Rectal smooth muscle tissue (tissue), 1 donor: ENCODE measurements around the gene GIMAP8.
"Not testable (repeated sequence)": the region's sequence is repeated elsewhere in the genome, so short reads cannot be mapped to it uniquely, and the experiment has no call there.

ENCODE experiments used
- H3K27ac ChIP-seq: one replicate; pipeline ENCODE4 v1.7.0; 2013; ENCODE audit warnings: low read depth, low read length, inconsistent platforms
- H3K27me3 ChIP-seq: one replicate; pipeline ENCODE4 v1.7.0; 2013; ENCODE audit warnings: low read length; ENCODE audit not compliant: control insufficient read depth, insufficient read depth
- H3K36me3 ChIP-seq: one replicate; pipeline ENCODE4 v1.7.0; 2013; ENCODE audit warnings: low read length; ENCODE audit not compliant: control insufficient read depth, insufficient read depth
- H3K4me1 ChIP-seq: one replicate; pipeline ENCODE4 v1.7.0; 2013; ENCODE audit warnings: low read length; ENCODE audit not compliant: control insufficient read depth, insufficient read depth
- H3K4me3 ChIP-seq: one replicate; pipeline ENCODE4 v1.7.0; 2013; ENCODE audit warnings: low read length
- H3K9ac ChIP-seq: one replicate; pipeline ENCODE4 v1.7.0; 2013; ENCODE audit warnings: low read length

The GIMAP8 gene

DNA sequence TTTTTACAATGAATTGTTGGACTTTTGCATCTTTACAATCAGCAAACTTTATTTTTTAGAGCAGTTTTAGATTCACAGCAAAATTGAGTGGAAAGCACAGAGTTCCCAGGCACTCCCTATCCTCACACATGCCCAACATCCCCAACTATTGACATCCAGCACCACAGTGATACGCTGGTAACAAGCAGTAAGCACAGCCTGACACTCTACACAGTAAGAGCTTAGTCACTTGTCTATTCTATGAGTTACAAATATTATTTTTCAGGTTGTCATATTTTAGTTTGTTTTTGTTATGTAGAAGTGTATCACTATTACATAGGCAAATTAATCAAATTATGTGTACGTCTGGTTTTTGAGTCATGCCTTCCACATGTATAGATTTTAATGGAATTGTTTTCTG, 37.2 kb downstream of the GIMAP8 start:
- Histone ChIP-seq H3K9ac (no peak overlapping the region), H3K27ac (no peak overlapping the region), H3K4me3 (no peak overlapping the region), H3K36me3 (no peaks in the 10 kb centered on the region), H3K4me1 (no peaks in the 10 kb centered on the region), H3K27me3 (no peaks in the 10 kb centered on the region)

DNA sequence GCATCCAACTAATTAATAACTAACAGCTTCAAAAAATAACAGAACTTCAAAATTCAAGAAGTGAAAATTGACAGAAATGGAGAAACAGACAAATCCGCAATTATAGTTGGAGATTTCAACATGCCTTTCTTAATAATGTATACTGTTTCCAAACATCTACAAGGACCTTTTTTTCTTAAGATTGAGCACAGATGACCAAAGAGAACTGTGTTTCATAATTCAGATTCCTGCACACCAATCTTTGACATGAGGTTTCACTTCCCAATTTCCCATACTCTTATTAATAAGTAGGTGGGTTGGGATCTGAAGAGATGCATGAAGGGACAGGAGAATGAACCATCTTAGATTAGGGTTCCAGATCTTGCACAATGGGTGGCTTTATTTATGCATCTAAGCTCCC, 39.4 kb downstream of the GIMAP8 start:
- Histone ChIP-seq H3K4me3 (no peak overlapping the region), H3K27me3 (no peaks in the 10 kb centered on the region), H3K9ac (no peak overlapping the region), H3K4me1 (no peaks in the 10 kb centered on the region), H3K36me3 (no peaks in the 10 kb centered on the region), H3K27ac (no peak overlapping the region)

DNA sequence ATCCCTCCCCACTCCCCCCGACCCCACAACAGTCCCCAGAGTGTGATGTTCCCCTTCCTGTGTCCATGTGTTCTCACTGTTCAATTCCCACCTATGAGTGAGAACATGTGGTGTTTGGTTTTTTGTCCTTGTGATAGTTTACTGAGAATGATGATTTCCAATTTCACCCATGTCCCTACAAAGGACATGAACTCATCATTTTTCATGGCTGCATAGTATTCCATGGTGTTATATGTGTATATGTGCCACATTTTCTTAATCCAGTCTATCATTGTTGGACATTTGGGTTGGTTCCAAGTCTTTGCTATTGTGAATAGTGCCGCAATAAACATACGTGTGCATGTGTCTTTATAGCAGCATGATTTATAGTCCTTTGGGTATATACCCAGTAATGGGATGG, 43.0 kb downstream of the GIMAP8 start:
- not testable (repeated sequence) for H3K9ac ChIP-seq, H3K27me3 ChIP-seq, H3K36me3 ChIP-seq, H3K4me1 ChIP-seq, H3K27ac ChIP-seq, H3K4me3 ChIP-seq

DNA sequence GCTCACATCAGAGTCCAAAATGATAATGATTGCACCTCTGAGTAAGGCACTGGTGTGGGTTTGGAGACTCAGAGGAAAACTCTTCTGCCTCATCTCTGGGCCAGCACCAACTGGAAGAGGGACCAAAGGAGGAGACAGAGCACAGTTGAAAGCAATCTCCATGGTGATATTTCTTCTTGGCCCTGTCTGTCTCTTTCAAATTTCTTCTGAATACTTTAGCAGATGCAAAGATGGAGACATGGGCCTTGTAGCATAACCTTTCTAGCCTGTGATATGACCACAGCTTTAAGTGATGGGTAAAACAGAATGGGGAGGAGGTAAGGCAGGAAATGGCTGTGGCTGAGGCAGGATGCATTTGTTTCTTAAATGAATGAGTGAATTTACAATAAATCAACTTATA, 52.1 kb downstream of the GIMAP8 start:
- H3K4me3 ChIP-seq = no peak overlapping the region
- H3K36me3 ChIP-seq = no peaks in the 10 kb centered on the region
- no peak overlapping the region for H3K9ac ChIP-seq
- H3K4me1 ChIP-seq = no peaks in the 10 kb centered on the region
- no peak overlapping the region for H3K27ac ChIP-seq
- H3K27me3 ChIP-seq = no peaks in the 10 kb centered on the region

DNA sequence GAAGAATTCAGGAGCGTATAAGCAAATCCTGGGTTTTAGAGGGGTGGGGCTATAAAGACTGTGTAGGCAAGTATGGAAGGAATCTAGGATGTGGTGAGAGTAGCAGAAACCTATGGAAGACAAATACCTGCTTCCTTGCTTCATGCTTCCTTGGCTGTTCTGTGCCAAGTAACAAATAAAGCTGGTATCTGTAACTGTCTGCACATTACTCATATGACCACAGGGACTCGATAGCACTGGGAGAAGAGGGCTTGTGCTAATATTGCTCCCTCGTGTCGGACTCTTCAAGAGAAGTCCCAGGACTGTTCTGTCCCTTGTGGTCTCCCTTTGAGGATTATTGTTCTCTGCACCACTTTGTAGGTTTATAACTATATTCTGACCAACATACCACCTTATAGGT, 52.7 kb downstream of the GIMAP8 start:
- Histone ChIP-seq H3K9ac (no peak overlapping the region), H3K27ac (no peak overlapping the region), H3K4me1 (no peaks in the 10 kb centered on the region), H3K4me3 (no peak overlapping the region), H3K27me3 (no peaks in the 10 kb centered on the region), H3K36me3 (no peaks in the 10 kb centered on the region)

DNA sequence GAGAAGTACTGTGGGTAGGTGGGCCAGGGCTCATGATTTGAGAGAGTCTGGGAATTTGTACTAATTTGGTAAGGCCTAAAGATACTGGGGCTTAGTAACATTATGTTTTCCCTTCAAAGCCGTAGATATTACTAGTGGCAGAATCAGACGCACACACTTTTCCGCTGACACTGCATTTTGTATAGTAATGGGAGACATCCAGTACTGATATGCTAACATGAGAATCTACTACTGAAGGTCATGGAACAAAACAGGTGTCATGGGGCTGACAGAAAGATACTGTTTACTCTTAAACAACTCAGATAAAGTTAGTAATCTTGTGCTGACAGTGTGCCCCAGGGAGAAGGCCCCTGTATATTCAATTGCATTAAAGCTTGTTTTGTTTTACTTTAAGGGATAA, 53.2 kb downstream of the GIMAP8 start:
- Histone ChIP-seq H3K4me1 (no peaks in the 10 kb centered on the region), H3K27me3 (no peaks in the 10 kb centered on the region), H3K4me3 (no peak overlapping the region), H3K27ac (no peak overlapping the region), H3K9ac (no peak overlapping the region), H3K36me3 (no peaks in the 10 kb centered on the region)

DNA sequence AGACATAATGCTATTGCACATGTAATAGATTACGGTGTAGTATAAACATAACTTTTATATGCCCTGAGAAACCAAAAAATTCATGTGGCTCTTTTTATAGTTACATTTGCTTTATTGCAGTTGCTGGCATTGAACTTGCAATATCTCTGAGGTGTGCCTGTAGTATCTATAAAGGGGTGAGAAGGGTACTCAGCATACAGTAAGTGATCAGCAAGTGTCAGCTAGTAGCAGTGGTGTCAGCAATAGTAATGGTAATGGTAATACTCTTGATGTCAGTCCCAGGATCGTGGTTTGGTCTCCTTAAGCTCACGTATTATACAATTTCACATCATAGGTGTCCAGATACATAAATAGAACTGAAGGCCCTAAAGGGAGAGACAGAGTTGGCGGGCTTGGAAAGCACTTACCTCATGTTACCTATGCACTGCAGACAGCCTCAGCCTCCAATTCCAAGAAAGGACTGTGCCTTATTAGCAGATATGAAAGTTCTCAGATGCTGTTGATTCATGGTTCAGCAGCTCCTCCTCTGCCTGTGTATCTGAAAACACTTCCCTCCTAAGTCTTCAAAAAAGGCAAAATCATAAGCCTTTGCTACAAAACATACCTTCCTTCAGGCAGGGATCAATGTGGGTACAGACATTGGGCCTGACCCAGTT, 57.6 kb downstream of the GIMAP8 start:
- Histone ChIP-seq H3K4me1 (no peaks in the 10 kb centered on the region), H3K27me3 (no peaks in the 10 kb centered on the region), H3K4me3 (no peak overlapping the region), H3K36me3 (no peaks in the 10 kb centered on the region), H3K27ac (no peak overlapping the region), H3K9ac (no peak overlapping the region)

DNA sequence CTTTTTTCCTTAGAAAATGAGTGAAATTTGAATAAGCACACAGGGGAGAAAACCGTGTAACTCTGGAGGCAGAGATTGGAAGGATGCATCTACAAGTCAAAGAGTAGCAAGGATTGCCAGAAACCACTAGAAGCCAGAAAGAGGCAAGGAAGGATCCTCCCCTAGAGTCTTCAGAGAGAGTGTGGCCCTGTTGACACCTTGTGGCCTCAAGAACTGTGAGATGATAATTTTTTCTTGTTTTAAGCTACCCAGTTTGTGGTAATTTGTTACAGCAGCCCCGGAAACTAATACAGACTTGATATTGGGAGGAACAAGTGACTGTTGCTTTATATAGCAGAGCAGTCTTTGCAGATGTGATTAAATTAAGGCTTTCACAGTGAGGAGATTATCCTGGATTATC, 60.6 kb downstream of the GIMAP8 start:
- Histone ChIP-seq H3K27ac (no peak overlapping the region), H3K36me3 (no peaks in the 10 kb centered on the region), H3K27me3 (no peaks in the 10 kb centered on the region), H3K4me1 (no peaks in the 10 kb centered on the region), H3K9ac (no peak overlapping the region), H3K4me3 (no peak overlapping the region)

DNA sequence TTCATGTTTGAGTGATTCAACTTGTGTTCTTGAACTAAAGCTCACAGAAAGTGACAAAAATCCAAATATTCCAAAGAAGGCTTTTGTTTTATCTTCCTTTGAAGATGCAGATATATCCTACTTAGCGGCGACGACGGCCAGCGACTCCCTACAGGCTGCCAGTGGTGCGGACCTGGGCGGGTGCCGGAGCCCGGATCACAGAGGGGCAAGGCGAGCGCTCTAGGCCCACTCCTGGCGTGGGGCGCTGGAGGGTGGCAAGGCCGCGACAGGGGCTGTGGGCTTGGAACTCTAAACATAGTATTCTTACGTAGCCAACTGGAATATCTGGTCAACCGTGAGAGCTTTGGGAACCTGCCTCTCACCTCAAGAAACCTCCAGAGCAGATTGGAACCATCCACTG, 63.3 kb downstream of the GIMAP8 start:
- Histone ChIP-seq H3K4me1 (no peaks in the 10 kb centered on the region), H3K27ac (no peak overlapping the region), H3K36me3 (no peaks in the 10 kb centered on the region), H3K4me3 (no peak overlapping the region), H3K9ac (no peak overlapping the region), H3K27me3 (no peaks in the 10 kb centered on the region)

DNA sequence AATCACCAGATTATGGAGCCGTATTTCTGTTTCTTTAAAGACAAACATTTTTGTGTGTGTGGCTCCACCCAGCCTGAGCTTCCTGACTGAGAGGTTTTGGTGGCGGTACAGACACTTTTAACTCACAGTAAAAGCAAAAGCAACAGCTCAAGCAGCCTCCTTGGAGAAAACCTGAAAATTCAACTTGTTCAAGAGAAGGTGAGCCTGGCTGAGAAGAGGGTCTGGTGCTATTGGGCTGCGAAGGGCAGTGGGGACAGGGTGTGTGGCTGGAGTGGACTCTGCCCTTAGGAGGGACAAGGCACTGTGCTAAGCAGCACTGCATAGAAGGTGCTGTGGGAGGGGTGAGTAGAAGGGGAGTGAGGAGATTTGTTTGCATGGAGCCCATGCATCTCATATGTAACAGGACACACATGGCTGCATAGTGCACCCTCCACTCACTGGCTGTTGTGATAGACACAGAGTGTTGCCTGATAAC, 64.4 kb downstream of the GIMAP8 start, which contains the start of gene GIMAP7:
GIMAP7 (plus strand) TSS at position 125 of the 475 bp plus-strand sequence. CDS start 5,103 bp downstream, outside the sequence.
- Histone ChIP-seq H3K9ac (no peak within 1 kb of the TSS), H3K36me3 (no peaks in the 10 kb centered on the region), H3K27ac (no peak within 1 kb of the TSS), H3K4me3 (peak within 1 kb of the TSS; percentile 40), H3K4me1 (no peaks in the 10 kb centered on the region), H3K27me3 (no peaks in the 10 kb centered on the region)

DNA sequence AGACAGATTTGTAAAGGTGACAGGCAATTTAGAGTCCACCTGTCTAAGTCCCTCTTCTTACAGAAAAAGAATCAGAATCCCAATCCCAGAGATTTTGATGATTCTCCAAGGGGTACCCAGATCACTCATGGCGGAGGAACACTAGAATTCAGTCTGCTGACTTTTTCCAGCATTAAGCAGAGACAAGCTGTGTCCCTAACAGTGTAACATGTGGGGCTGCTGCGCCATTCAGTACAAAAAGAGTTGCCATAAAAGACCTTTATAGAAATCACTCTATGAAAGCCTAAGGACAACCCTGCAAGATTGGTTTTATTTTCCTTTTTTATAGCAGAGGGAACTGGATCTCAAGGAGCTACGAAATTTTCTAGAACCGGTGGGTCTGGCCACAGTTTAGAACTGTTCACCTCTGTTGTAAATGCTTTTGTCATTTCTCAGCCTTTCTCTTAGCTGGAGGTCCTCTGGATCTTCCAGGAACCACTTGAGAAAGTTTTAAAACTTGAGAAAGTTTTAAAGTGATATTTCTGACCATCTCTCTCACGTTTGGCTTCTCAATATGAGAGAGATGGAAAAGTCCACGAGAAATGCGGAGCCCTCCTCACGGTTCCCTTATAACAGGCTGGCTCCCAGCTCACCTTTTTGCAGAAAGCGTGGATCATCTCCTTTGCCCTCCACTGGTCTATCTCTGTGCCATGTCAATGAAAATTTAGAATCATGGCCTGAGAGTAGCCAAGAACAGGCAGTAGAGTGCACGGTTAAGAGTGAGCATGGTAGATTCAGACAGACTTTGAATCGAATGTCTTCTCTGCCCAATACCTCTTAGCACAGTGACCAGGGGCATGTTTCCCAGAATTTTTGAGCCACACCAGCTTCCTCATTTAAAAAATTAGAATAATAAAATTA, 65.1 kb downstream of the GIMAP8 start:
- no peak overlapping the region for H3K27ac ChIP-seq
- no peaks in the 10 kb centered on the region for H3K4me1 ChIP-seq
- H3K4me3 ChIP-seq = peak overlapping the region; percentile 40
- no peaks in the 10 kb centered on the region for H3K27me3 ChIP-seq
- H3K9ac ChIP-seq = no peak overlapping the region
- H3K36me3 ChIP-seq = peaks cover 4% of the 10 kb centered on the region

DNA sequence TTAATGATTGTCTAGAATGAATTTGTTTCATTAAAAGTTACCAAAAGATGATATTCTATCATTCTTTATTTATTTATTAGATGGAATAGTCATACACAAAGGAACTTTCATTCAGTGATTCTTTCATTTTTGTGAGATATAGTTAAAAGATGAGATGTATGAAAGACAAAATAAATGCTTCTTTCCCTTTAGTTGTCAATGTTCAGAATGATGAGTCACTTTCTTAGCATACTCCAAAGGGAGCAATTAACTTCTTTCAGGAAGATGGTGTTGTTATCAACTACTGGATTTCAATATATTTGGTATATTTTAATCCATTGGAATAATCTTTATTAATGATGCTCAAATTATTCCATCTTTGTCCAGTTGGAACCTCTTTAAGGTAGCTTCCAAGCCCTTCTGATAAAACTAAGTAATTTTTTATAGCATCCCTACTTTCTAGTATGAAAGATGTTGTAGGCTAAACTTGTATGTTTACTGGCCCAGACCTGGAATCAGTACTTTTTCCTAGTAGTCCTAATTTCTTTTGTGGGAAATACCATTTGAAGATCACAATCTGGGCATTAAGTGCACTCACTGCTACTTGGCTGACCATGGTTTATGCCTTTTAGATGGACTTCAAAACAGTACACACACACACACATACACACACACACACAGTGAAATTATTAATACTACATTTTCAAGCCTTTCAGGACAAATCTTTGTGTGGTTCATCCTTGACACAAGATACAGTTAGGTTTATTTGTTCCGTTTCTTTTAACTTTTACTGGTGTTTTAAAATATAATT, 66.7 kb downstream of the GIMAP8 start:
- Histone ChIP-seq H3K36me3 (peaks cover 4% of the 10 kb centered on the region), H3K27ac (no peak overlapping the region), H3K4me1 (no peaks in the 10 kb centered on the region), H3K9ac (no peak overlapping the region), H3K27me3 (no peaks in the 10 kb centered on the region), H3K4me3 (peak overlapping the region; percentile 32)
